HTERT RPE-1 (cell line): ENCODE measurements around the gene RELN.

Source experiments
- in situ Hi-C: fragments of 300-500 bp; cut with MboI; formaldehyde crosslinking; loops from 4 replicates; pipeline ENCODE4 v1.14.3; 2020; ENCODE audit warnings: low sequenced_read_pairs

Gene RELN

DNA sequence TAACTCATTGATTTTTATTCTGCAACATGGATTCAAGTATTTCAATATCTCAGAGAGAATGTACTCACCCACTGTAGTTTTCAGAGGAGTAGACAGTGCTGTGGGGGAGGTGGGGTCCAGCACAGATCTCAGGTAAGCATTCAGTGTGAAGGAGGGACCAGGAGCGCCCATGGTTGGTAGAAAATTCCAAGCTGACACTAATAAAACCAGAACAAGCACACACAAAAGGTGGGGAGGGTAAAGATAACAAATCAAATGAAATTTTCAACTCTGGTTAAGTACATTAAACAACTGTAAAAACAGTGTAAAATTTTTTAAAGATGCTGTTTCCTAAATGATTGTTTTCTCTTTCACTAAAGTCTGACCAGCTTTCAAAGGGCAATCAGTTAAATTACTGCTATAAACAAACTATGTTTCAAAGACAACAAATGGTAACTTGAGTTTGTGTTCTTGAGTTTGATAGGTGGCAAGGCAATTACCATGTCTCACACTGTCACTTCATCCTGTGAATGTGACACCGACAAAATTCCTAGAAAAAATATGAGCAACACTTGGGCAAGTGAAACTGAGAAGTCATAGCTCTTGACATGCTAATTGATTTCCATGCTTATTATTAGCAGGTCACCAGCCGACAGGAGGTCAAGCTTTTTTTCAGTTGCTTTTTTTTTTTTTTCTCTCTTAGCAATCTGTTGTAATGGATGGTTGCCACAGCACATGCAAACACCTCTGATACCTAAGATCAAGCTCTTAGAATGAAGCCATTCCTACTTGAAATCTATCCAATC is 337.7 kb downstream of the RELN start:
- in situ Hi-C loops, result no loop called here

DNA sequence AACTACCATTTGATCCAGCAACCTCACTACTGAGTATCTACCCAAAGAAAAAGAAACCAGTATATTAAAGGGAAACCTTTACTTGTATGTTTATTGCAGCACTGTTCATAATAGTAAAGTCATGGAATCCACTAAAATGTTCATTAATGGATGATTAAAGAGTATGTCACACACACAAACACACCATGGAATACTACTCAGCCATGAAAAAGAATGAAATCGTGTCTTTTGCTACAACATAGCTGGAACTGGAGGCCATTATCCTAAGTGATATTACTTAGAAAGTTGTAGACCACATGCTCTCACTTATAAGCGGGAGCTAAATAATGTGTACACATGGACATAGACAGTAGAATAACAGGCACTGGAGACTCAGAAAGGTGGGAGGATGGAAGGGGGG is 340.4 kb downstream of the RELN start:
- in situ Hi-C loops, result no loop called here

DNA sequence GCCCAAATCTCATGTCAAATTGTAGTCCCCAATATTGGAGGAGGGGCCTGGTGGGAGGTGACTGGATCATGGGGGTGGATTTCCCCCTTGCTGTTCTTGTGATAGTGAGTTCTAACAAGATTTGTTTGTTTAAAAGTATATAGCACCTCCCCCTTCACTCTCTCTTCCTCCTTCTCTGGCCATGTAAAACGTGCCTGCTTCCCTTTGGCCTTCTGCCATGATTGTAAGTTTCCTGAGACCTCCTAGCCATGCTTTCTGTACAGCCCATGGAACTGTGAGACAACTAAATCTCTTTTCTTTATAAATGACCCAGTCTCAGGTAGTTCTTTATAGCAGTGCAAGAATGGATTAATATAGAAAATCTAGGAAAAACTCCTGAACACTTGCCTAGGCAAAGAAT is 341.3 kb downstream of the RELN start:
- in situ Hi-C loops, result no loop called here

DNA sequence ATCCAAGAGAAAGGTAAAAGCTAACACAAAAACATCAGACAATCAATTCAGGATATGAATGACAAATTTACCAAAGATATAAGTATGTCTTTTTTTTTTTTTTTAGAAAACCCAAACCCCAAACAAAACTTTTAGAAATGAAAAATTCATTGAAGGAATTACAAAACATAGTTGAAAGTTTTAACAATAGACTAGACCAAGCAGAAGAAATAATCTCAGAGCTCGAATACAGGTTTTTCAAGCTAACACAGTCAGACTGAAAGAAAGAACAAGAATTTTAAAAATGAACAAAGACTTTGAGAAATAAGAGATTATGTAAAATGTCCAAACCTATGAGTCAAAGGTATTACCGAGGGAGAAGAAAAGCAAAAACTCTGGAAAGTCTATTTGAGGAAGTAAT is 345.1 kb downstream of the RELN start:
- in situ Hi-C loops, result no loop called here

DNA sequence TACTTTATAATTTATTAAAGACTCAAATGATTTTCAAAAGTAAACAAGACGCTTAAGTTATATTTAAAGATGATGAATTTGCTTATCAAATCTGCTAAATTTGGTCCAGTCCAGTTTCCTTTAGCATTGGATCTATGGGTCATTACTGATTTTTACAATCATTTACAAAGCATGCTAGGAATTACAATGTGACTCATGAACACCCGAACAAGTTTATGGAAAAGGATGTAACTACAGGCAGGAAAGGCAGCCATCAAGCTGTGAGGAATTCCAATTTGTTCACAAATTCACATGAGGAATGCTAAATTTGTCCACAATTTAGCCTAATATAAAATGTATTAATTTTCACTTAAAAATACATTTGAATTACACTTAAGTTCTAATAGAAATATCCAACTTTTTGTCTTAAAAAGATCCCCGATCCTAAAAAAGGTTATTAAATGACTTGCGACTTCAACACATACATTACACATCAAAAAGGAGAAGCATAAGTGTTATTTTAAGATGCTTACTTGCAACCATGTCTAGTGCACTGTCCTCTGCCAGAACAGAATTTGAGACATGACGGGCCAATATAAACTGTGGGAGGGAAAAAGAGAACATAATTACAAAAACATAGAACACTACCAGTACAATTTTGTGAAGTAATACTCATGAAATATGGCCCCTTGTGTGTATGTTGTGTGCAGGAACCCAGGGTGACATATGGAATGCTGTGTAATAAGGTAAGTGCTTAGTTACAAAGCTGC is 349.3 kb downstream of the RELN start:
- in situ Hi-C loops, result no loop called here

DNA sequence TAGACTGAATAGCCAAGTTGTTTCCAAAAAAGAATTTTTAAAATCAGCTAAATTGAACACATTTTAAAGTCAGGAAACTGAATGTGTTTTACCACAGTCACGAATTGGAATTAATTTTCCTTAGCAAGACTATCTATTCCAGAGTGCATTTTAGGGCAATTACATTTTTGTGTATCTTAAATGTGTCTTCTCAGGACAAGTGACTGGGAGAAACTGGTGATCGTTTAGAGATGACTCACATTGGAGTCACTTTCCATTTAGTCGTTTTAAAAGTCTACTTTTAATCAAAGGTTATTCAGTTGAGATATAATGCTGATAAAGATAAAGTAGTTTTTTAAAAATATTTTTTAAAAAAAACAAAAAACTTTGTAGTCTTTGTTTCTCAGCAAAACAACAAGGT is 351.7 kb downstream of the RELN start:
- in situ Hi-C loops, result no loop called here

DNA sequence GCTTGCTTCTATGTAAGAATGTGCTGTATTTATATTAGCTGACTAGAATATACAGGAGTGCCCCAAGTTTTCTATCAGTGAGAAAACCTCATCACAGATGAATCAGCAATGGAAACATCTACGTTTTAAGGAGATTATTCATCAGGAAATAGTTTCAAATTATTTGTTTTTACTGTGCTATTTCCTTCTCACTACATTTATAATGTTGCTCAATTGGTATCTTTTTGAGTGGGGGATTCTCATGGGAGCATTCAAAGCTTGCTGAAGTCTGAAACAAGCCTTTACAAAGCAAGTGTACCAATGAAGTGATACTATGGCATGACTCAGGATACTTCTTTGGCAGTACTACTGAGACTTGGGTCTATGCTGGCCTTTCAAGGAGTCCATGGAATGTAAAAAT is 352.4 kb downstream of the RELN start:
- in situ Hi-C loops, result no loop called here

DNA sequence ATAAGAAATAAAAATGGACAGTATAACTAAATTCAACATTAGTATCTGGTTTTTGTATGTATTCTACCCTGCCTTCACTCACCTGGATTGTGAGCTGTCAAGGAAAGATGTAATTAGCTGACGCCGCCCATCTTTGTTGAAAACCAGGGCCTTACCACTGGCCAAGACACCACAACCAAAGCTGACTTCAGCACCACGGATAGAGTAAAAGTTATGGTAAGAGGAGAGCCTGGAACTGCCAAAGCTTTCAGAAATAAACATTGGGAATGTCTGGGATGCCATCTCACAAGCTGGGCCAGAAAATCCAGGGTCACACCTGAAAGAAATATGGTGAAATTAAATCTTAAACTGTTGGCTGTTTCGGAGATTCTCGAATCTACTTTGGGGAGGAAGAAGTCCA is 353.3 kb downstream of the RELN start:
- in situ Hi-C loops, result no loop called here

DNA sequence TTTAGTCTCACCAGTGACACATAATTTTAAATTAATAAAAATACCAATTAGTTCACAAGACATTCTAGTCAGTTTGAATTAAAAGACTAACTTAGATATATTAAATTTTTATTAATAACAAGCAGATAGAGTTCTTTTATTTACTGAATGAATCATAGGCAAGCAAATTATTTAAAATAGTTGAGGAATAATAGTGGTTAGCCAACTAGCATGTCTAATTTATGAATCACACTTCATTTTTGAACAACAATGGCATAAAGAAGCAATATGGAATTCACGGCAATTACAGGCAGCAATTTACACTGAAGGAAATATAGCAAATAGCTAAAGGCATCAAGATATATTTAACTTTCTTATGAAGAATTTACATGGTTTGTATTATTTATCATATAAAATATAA is 356.5 kb downstream of the RELN start:
- in situ Hi-C loops, result no loop called here

DNA sequence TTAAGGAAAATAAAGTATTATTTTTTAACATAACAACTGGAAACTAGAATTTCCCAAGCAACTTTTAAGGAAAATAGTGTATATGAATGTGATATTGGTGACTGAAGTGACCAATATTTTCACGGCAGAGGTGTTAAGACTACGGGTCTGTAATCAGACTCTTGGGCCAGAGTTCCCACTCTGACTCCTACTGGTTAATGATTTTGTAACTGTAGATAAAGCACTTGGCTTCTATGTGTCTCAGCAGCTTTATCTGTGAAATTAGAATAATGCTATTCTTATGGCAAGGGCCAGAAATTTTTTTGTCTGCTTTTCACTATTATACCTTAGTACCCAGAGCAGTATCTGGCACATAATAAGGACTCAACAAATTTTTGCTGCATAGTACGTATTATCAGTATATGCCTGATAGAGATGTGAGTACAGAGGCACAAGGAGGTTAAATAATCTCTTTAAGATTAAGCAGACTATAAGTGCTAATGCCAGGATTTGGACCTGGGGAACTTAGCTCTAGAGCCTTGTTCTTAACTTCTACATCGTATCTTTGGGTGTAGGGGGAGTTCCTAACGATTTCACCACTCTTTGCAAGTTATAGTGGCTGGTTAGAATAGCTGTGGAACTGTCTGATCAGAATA is 357.3 kb downstream of the RELN start:
- in situ Hi-C loops, result no loop called here

DNA sequence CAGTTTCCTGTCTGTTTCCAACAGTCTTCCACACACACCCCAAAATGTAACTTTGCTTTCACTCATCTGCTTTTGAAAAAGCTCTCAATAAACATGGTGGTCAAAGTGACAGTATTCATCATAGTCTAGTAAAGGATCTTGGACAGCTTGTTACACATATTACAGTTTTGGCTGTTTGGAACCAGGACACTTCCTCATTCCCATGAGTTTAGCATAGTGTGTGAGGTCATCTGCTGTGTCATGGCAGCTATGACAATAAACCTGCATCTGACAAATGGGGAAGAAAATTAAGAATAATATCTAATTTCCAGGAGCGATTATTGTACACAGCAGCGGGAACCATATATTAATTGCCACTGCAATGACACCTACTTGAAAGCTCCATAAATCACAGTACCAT is 359.1 kb downstream of the RELN start:
- in situ Hi-C loops, result no loop called here

DNA sequence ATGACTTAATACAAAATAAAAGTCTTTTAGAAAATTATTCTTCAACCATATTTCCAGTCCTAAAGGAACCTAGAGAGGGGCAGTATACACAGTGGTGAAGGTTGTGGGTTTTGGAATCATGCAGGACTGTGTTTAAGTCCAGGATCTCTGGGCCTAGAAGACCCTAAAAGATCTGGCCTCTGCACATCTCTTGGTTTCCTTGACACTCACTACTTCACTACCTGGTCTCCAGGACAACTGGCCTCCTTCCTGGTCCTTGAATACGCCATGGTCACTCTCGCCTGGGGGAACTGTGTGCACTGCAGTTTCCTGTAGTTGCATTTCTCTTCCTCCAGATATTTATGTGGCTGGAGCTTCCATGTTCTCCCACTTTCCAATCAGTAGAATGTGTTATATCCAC is 360.7 kb downstream of the RELN start:
- in situ Hi-C loops, result no loop called here

DNA sequence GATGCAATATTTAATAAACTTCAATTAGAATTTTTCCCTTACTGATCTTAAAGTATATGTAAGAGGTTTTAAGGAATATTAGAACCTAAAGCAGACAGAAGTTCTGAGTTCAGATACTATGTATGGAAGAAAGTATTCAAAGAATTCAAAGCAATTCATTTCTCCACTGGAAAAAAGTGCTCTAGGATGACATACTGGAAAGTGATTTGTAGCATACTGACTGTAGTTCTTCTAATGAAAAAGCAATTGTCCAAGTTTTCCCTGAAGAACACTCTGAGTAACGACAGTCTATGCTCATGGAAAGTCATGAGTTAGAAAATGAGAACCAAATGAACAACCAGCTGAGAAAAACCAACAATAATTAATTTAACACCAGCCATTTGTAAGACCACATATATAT is 362.7 kb downstream of the RELN start:
- in situ Hi-C loops, result no loop called here

DNA sequence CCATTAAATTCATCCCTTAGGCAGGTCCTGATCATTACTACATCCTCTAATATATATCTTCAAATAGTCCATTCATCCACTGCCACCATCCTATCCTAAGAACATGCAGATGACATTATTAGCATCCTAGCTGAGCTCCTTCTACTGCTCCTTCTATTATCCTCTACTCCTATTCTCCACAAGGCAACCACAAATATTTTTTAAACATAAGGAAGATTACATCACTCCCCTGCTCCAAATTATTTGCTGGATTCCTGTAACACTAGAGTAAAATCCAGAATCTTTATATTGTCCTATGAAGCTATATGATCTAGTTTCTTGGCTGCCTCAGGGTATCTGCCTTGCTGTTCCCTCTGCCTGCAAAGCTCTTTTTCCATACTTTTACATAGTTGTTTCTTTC is 367.2 kb downstream of the RELN start:
- in situ Hi-C loops, result no loop called here

DNA sequence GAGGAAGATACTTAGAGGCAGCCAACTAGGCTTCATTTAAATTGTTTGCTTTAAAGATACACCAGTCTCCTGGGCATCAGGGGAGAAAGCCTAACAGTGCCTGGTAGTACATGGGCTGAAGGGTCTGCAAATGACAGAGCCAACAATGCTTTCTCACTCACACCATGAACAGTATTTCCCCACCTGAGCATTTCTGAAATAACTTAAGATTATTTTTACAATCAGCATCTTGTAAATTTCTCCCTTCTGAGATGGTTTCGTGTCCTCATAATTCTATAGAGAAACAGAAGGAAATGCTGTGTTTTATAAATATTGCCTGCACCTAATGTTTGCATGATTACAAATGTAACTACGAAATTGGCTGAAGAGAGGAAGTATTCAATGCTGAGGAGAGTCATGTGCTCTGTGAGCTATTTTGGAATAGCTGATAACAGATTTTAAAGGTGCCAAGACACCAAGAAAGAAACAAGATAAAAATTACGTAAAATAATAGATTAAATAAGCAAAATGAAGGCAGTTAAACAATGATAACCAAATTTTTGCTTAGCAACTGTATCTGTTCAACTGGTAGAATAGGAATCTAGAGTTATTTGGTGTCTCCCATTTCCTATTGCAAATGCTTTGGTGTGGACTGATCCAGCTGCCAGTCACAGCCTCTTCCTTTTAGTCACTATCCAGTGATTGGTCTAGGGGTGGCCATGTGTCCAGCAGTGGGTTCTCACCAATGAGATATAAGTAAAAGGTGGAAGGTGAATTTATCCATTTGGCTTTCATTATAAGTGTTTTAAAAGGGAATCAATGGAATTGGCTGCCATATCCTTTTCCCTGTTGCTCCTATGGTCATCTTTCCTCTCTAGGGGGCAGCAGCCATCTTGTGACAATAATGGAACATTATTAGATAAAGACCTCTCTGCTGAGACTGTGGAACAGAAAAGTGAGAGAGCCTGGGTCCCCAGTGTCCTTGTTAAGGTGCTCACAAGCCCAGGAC is 375.5 kb downstream of the RELN start:
- in situ Hi-C loops, result no loop called here

DNA sequence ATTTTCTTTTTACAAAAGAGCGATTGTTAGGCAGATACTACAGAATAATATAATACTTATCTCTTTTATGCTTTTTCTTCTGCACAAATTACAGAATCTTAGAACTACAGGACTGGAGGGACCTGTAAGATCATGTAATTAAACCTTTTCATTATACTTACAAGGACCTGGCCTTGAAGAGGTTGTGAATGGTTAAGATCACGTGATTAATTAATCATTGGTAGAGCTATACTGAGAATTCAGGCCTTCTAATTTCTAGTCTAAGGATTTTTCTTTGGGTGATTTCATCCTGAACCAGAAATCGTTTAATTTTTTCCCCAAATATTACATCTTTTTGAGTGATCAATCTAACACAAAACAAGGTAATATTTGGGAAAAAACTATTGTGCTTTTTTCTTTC is 379.7 kb downstream of the RELN start:
- in situ Hi-C loops, result no loop called here

DNA sequence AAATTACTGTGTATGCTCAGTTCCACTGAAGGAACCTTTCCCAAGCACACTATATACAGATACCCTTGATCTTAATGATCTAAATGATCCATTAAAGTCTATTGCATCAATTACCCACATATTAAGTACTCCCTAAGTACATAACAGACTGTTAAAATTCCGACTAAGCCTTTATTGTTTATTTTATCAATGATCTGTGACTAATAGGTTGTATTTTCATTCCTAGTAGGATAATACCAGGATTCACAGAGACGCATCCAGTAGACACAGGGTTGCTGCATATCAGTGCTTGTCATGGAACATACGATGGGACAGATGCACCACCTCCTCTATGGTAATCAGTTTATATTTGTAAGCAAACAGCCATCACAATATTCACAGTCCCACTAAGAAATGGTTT is 383.8 kb downstream of the RELN start:
- in situ Hi-C loops, result no loop called here

DNA sequence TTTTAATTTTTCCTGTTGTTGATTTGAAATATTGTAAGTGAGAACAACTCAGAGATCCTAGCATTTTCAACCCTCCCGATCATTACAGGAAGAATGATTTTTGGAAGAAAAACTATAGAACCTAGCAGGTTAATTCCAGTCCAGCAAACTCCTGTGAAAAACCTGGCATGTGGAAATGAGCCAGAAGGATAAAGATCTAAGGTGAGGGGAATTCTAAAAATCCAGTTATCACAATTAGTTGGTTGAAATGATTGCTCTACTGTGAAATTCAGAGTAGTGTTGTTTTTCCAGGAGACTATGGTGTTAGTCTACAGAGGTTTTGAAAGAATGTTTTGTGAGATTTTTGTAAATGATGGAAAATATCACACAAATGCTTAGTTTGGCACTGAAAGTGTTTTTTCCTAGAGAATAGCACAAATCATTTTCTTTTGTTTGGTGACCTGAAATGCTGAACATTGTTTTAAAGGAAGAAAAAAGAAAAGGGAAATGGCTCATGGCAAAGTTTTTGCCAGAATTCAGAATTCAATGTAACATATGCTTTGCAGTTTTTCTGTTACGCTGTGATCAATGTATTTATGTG is 391.0 kb downstream of the RELN start:
- in situ Hi-C loops, result no loop called here

DNA sequence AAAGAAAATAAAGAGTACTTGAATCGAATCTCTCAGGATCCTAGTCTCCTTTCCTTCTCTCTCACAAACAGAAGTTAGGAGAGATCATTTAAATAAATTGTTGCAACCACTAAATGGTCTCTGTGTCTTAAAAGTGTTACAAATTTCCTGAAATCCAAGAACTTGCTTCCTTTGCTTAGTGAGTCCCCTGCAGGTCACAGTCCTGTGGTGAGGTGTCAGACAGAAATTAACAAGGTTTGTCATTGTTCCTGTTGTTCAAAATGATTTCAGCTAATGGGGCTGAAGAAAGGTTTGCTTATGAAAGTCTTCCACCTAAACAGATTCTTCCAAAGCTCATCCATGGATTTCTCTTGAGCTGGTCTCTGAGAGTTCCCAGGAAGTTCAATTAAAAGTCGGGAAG is 391.9 kb downstream of the RELN start:
- in situ Hi-C loops, result no loop called here

DNA sequence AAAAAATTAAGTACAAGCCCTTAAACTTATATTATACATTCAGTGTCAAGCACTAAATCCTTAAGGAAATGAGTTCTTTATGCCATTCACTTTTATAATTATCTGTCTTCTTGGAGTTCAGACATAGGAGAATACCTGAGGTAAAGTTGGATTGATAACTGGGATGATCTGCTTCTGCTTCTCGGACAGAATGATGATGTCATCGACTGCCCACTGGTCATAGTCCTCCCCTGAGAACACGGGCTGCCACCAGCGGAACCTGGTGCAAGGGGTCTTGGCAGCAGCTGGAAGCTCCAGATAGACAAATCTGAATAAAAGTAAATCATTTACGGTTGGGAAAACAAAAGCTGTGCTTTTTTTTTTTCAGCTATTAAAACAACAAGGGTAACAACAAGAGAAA is 395.3 kb downstream of the RELN start:
- in situ Hi-C loops, result no loop called here

DNA sequence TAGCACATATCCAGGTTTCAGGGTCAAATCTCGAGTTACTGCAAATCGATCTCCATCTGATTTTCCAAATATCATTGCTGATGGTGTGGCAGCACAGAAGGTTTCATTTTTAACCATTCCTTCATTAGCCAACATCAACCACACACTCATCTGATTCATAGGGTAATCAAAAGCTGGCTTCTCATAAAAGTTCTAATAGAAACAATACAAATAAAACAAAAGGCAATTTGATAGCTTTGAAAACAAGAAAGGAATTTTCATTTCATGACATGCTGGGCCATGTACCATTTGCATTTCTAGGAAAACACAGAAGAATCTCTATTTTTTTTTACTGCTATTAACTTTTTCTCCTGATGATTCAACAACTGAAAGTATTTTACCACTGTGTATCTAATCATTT is 395.8 kb downstream of the RELN start:
- in situ Hi-C loops, result no loop called here
